IMR-90 (cell line): Measurements from ENCODE around the gene RASGRF1. TPM values are rescaled to one million over a fixed set of nuclear protein-coding genes. Genes with fewer than 3 reads are reported as not detected.

ENCODE experiments used
- ATAC-seq: fragments of 200-7000 bp; cut with Tn5 transposase; 2 replicates; pipeline ENCODE4 v1.9.1; 2020; ENCODE audit warnings: low read depth, mild to moderate bottlenecking, moderate library complexity
- BruUV-seq: library from RNA; stranded (reverse); fragments of 400-500 nt; replicated peaks from 2 replicates; lab custom pipeline; 2021; lab: Mats Ljungman, UMichigan
- CTCF ChIA-PET: fragments of 300-600 bp; formaldehyde crosslinking; extraction: SDS; loops from one replicate; lab custom pipeline; 2021; ENCODE audit warnings: antibody characterized with exemption; lab: Yijun Ruan, JAX
- POLR2A ChIA-PET: fragments of 300-600 bp; sonication (Branson Sonifier 250); formaldehyde crosslinking; loops from one replicate; lab custom pipeline; 2022; ENCODE audit warnings: antibody characterized with exemption; ENCODE audit not compliant: unreplicated experiment; lab: Charles Lee
- DNase-seq: peaks from one replicate; pipeline ENCODE4 v3.0.0; 2013
- H2AFZ ChIP-seq: replicated peaks from 2 replicates; pipeline ENCODE3; 2013; ENCODE audit warnings: low read length, mild to moderate bottlenecking; ENCODE audit not compliant: poor library complexity
- H2AK5ac ChIP-seq: 2 replicates; pipeline ENCODE4 v1.6.1; 2013; ENCODE audit warnings: low read depth, low read length, inconsistent platforms
- H2AK9ac ChIP-seq: replicated peaks from 2 replicates; pipeline ENCODE3; 2013; ENCODE audit warnings: mild to moderate bottlenecking, low read depth, low read length, moderate library complexity; ENCODE audit not compliant: poor library complexity
- H2BK120ac ChIP-seq: 2 replicates; pipeline ENCODE4 v1.6.1; 2013; ENCODE audit warnings: low read depth, low read length, inconsistent platforms
- H2BK15ac ChIP-seq: 3 replicates; pipeline ENCODE4 v1.6.1; 2013; ENCODE audit warnings: low read depth, low read length, inconsistent platforms
- H2BK20ac ChIP-seq: 2 replicates; pipeline ENCODE4 v1.6.1; 2013; ENCODE audit warnings: low read depth, mild to moderate bottlenecking, inconsistent platforms, low read length, moderate library complexity
- H2BK5ac ChIP-seq: 2 replicates; pipeline ENCODE4 v1.6.1; 2013; ENCODE audit warnings: mild to moderate bottlenecking, low read depth, low read length, inconsistent platforms; ENCODE audit not compliant: poor library complexity, severe bottlenecking
- H3K14ac ChIP-seq: replicated peaks from 2 replicates; pipeline ENCODE4 v1.6.1; 2013; ENCODE audit warnings: low read depth, low read length, inconsistent platforms
- H3K18ac ChIP-seq: 2 replicates; pipeline ENCODE4 v1.6.1; 2013; ENCODE audit warnings: low read depth, low read length, control low read depth
- H3K23ac ChIP-seq: 2 replicates; pipeline ENCODE4 v1.6.1; 2013; ENCODE audit warnings: low read depth, low read length, inconsistent platforms
- H3K27ac ChIP-seq: 2 replicates; pipeline ENCODE4 v1.5.1; 2013; ENCODE audit warnings: mild to moderate bottlenecking, control low read depth, low read length; ENCODE audit not compliant: insufficient read depth
- H3K27me3 ChIP-seq: 2 replicates; pipeline ENCODE4 v1.6.1; 2013; ENCODE audit warnings: low read length; ENCODE audit not compliant: control insufficient read depth, insufficient read depth
- H3K36me3 ChIP-seq: 2 replicates; pipeline ENCODE4 v1.6.1; 2013; ENCODE audit warnings: low read length, mixed read lengths; ENCODE audit not compliant: control insufficient read depth, insufficient read depth
- H3K4ac ChIP-seq: 2 replicates; pipeline ENCODE4 v1.6.1; 2013; ENCODE audit warnings: low read depth, low read length, inconsistent platforms
- H3K4me1 ChIP-seq: 2 replicates; pipeline ENCODE4 v1.6.1; 2013; ENCODE audit warnings: low read length, mixed read lengths; ENCODE audit not compliant: control insufficient read depth, insufficient read depth
- H3K4me2 ChIP-seq: 2 replicates; pipeline ENCODE4 v1.6.1; 2013; ENCODE audit warnings: low read depth, mild to moderate bottlenecking, control low read depth, low read length, moderate library complexity
- H3K4me3 ChIP-seq: 2 replicates; pipeline ENCODE4 v1.5.1; 2013; ENCODE audit warnings: low read depth, mild to moderate bottlenecking, control low read depth, low read length, moderate library complexity; ENCODE audit not compliant: insufficient read depth
- H3K56ac ChIP-seq: 2 replicates; pipeline ENCODE4 v1.6.1; 2013; ENCODE audit warnings: low read length, inconsistent platforms; ENCODE audit not compliant: insufficient read depth; ENCODE audit errors: extremely low read depth
- H3K79me1 ChIP-seq, 2 experiments: 2 replicates each; pipeline ENCODE4 v1.6.1; 2013; ENCODE audit warnings: low read length in 2 of 2, inconsistent platforms in 1 of 2, low read depth in 1 of 2
- H3K9ac ChIP-seq: 2 replicates; pipeline ENCODE4 v1.6.1; 2013; ENCODE audit warnings: low read depth, low read length, control low read depth
- H3K9me1 ChIP-seq: 2 replicates; pipeline ENCODE4 v1.6.1; 2013; ENCODE audit warnings: low read length, inconsistent platforms; ENCODE audit not compliant: insufficient read depth
- H3K9me3 ChIP-seq: 2 replicates; pipeline ENCODE4 v1.6.1; 2013; ENCODE audit warnings: low read length; ENCODE audit not compliant: control insufficient read depth, insufficient read depth
- H4K20me1 ChIP-seq: 2 replicates; pipeline ENCODE4 v1.6.1; 2013; ENCODE audit warnings: low read length, inconsistent platforms; ENCODE audit not compliant: insufficient read depth
- H4K5ac ChIP-seq: 2 replicates; pipeline ENCODE4 v1.6.1; 2013; ENCODE audit warnings: mild to moderate bottlenecking, low read depth, low read length, control low read depth
- H4K8ac ChIP-seq, 2 experiments: 2 replicates each; pipeline ENCODE4 v1.6.1; 2013; ENCODE audit warnings: low read depth in 2 of 2, low read length in 2 of 2, control low read depth in 1 of 2, inconsistent platforms in 1 of 2
- H4K91ac ChIP-seq: 2 replicates; pipeline ENCODE4 v1.6.1; 2013; ENCODE audit warnings: low read depth, low read length, inconsistent platforms; ENCODE audit not compliant: insufficient read depth
- BHLHE40 ChIP-seq: fragments of 150-350 bp; IDR thresholded peaks from 2 replicates; pipeline ENCODE4 v1.6.1; 2016; ENCODE audit warnings: mild to moderate bottlenecking, low read depth, low read length
- CEBPB ChIP-seq: IDR thresholded peaks from 2 replicates; pipeline ENCODE4 v1.6.1; 2012; ENCODE audit warnings: low read depth, low read length, improper control_type of control experiment
- CHD1 ChIP-seq: IDR thresholded peaks from 2 replicates; pipeline ENCODE4 v1.6.1; 2012; ENCODE audit warnings: low read depth, low read length, improper control_type of control experiment
- CTCF ChIP-seq: conservative IDR thresholded peaks from 2 replicates; pipeline ENCODE4 v1.5.1; 2012; ENCODE audit warnings: mild to moderate bottlenecking, low read depth, low read length, improper control_type of control experiment
- ELK1 ChIP-seq: fragments of 150-350 bp; IDR thresholded peaks from 2 replicates; pipeline ENCODE4 v1.6.1; 2016; ENCODE audit warnings: low read depth, mild to moderate bottlenecking, low read length, moderate library complexity, borderline replicate concordance
- MAFK ChIP-seq: IDR thresholded peaks from 2 replicates; pipeline ENCODE4 v1.6.1; 2012; ENCODE audit warnings: low read depth, low read length, improper control_type of control experiment
- MAZ ChIP-seq: IDR thresholded peaks from 2 replicates; pipeline ENCODE4 v1.6.1; 2012; ENCODE audit warnings: low read depth, mild to moderate bottlenecking, low read length, improper control_type of control experiment, moderate library complexity, borderline replicate concordance
- MXI1 ChIP-seq: IDR thresholded peaks from 2 replicates; pipeline ENCODE4 v1.6.1; 2012; ENCODE audit warnings: low read depth, mild to moderate bottlenecking, low read length, moderate library complexity, borderline replicate concordance
- NFE2L2 ChIP-seq: fragments of 150-350 bp; IDR thresholded peaks from 2 replicates; pipeline ENCODE4 v1.6.1; 2016; ENCODE audit warnings: low read depth, mild to moderate bottlenecking, low read length
- POLR2A ChIP-seq: IDR thresholded peaks from 2 replicates; pipeline ENCODE4 v1.6.1; 2012; ENCODE audit warnings: mild to moderate bottlenecking, low read depth, low read length
- RAD21 ChIP-seq: IDR thresholded peaks from 2 replicates; pipeline ENCODE4 v1.6.1; 2012; ENCODE audit warnings: low read length, improper control_type of control experiment
- RCOR1 ChIP-seq: IDR thresholded peaks from 2 replicates; pipeline ENCODE4 v1.6.1; 2012; ENCODE audit warnings: mild to moderate bottlenecking, low read length, improper control_type of control experiment; ENCODE audit not compliant: insufficient replicate concordance
- RFX5 ChIP-seq: IDR thresholded peaks from 2 replicates; pipeline ENCODE4 v1.8.0; 2012; ENCODE audit warnings: low read depth, mild to moderate bottlenecking, low read length, moderate library complexity
- SMC3 ChIP-seq: fragments of 150-350 bp; IDR thresholded peaks from 2 replicates; pipeline ENCODE4 v1.6.1; 2016; ENCODE audit warnings: low read depth, mild to moderate bottlenecking, antibody characterized with exemption, low read length, moderate library complexity
- WGBS, 2 experiments: methylation state at CpG; one replicate each; pipeline versions ENCODE4 v1.1.5 to v1.1.7; 2013; ENCODE audit warnings: missing lambda C conversion rate in 2 of 2; ENCODE audit not compliant: insufficient read length in 1 of 2; ENCODE audit errors: extremely low coverage in 2 of 2; 5-methylcytosine and 5-hydroxymethylcytosine counted together
- dilution Hi-C: fragments of 300-500 bp; cut with HindIII; formaldehyde crosslinking; loops from one replicate; pipeline ENCODE4 v1.14.3; 2018; ENCODE audit warnings: low sequenced_read_pairs; ENCODE audit not compliant: unreplicated experiment
- in situ Hi-C: fragments of 300-500 bp; cut with MboI; formaldehyde crosslinking; loops from 3 replicates; pipeline ENCODE4 v1.14.3; 2019; ENCODE audit warnings: low sequenced_read_pairs, inconsistent platforms, mixed read lengths
- intact Hi-C: fragments of 100-400 bp; cut with micrococcal nuclease; formaldehyde crosslinking; loops from 2 replicates; pipeline ENCODE4 v1.10.0; 2022
- polyA plus RNA-seq, 3 experiments: library from polyadenylated mRNA; depleted of rRNA; stranded (reverse); fragments of >200 nt; gene quantifications; 2 replicates each; pipeline ENCODE4 v1.2.3, GENCODE V29; 2012; ENCODE audit warnings: low replicate concordance in 1 of 3
- total RNA-seq: library from RNA; depleted of rRNA; stranded (reverse); fragments of >200 nt; gene quantifications from 2 replicates; pipeline ENCODE4 v1.2.3, GENCODE V29; 2012

Gene RASGRF1
- total and polyA plus RNA-seq, 2 of the 4 experiments (the other 2 are of a cell fraction) = under 0.01 to 0.15 TPM

DNA sequence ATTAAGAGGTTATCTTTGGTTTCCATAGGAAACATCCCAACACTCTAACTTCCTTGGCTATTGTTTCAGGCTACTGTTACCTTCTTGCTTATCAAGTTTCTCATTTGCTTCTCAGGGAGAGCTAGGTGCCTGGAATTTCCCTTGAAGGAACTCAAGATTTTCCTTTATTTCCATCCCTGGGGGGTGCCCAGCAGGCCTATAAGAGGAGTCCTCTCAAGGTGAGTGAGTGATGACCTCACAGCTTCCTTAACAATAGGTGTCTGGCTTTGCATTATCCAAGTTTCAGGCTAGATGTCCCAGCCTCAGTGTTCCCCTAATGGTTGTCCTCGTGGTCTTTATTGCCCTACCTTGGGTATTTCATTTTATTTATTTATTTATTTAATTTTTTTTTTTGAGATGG is 133.6 kb downstream of the RASGRF1 start:
- DNase-seq (no peak), ATAC-seq (no peak)
- intact Hi-C loops (no loop called here), dilution Hi-C loops (no loop called here), in situ Hi-C loops (no loop called here)
- no peak overlapping the region for H3K4me3 ChIP-seq
- no peak overlapping the region for H3K27ac ChIP-seq
- no peaks in the 10 kb centered on the region for H4K20me1 ChIP-seq
- no peak overlapping the region for H3K4me2 ChIP-seq
- H3K36me3 ChIP-seq = no peaks in the 10 kb centered on the region
- no peaks in the 10 kb centered on the region for H3K79me1 ChIP-seq
- H2BK120ac ChIP-seq = no peak overlapping the region
- no peak overlapping the region for H3K14ac ChIP-seq
- CTCF ChIA-PET = no interaction called here
- H2AK5ac ChIP-seq = no peak overlapping the region
- H3K9ac ChIP-seq = no peak overlapping the region
- H2AFZ ChIP-seq = no peak overlapping the region
- no peak overlapping the region for H4K91ac ChIP-seq
- H2BK5ac ChIP-seq = no peak overlapping the region
- no peak overlapping the region for H3K18ac ChIP-seq
- no peak overlapping the region for H4K8ac ChIP-seq
- H2AK9ac ChIP-seq = no peak overlapping the region
- no CpG with 5 or more reads among the region's 1 CpG for WGBS, 2 experiments
- H2BK15ac ChIP-seq = no peak overlapping the region
- POLR2A ChIA-PET = no interaction called here
- no peak overlapping the region for H2BK20ac ChIP-seq
- no peaks in the 10 kb centered on the region for H3K9me1 ChIP-seq
- H3K9me3 ChIP-seq = no peaks in the 10 kb centered on the region
- H3K27me3 ChIP-seq = peaks cover 13% of the 10 kb centered on the region
- no peak overlapping the region for H3K56ac ChIP-seq
- H3K4me1 ChIP-seq = no peaks in the 10 kb centered on the region
- no peak overlapping the region for H3K23ac ChIP-seq
- no peak overlapping the region for H3K4ac ChIP-seq
- TF ChIP-seq MAZ (no peak), POLR2A (no peak), MAFK (no peak), RFX5 (no peak), ELK1 (no peak), CEBPB (no peak), CTCF (no peak), SMC3 (no peak), MXI1 (no peak), CHD1 (no peak), NFE2L2 (no peak), BHLHE40 (no peak), RAD21 (no peak), RCOR1 (no peak)
- no peak overlapping the region for H4K5ac ChIP-seq
- no TSS peak for BruUV-seq
